GM23248 (cell line): Measurements from ENCODE around the gene SHPK. TPM values are rescaled to one million over a fixed set of nuclear protein-coding genes. Genes with fewer than 3 reads are reported as not detected.
A peak's percentile ranks its signal among the peaks of the same experiment; 100 is the strongest.

Source experiments
- DNase-seq: peaks from one replicate; pipeline ENCODE4 v3.0.0-alpha.2; 2015
- H2AFZ ChIP-seq: fragments of 200-600 bp; sonication (generic); 2 replicates; pipeline ENCODE4 v1.6.1; 2016; ENCODE audit warnings: antibody characterized with exemption
- H3F3A ChIP-seq: fragments of 200-600 bp; sonication (generic); 2 replicates; pipeline ENCODE4 v1.6.1; 2016; ENCODE audit warnings: mild to moderate bottlenecking, antibody characterized with exemption, mixed run types; ENCODE audit not compliant: insufficient read depth
- H3K27ac ChIP-seq: fragments of 200-600 bp; sonication (generic); 2 replicates; pipeline ENCODE4 v1.5.1; 2016; ENCODE audit warnings: mild to moderate bottlenecking
- H3K27me3 ChIP-seq: fragments of 200-600 bp; sonication (generic); replicated peaks from 2 replicates; pipeline ENCODE4 v1.6.1; 2016; ENCODE audit warnings: mild to moderate bottlenecking; ENCODE audit not compliant: insufficient read depth
- H3K36me3 ChIP-seq: fragments of 200-600 bp; sonication (generic); 2 replicates; pipeline ENCODE4 v1.6.1; 2016; ENCODE audit warnings: low read depth, mild to moderate bottlenecking
- H3K4me1 ChIP-seq: fragments of 200-600 bp; sonication (generic); 2 replicates; pipeline ENCODE4 v1.6.1; 2016; ENCODE audit warnings: mild to moderate bottlenecking; ENCODE audit not compliant: insufficient read depth
- H3K4me2 ChIP-seq: fragments of 200-600 bp; sonication (generic); one replicate; pipeline ENCODE4 v1.6.1; 2016; ENCODE audit warnings: mild to moderate bottlenecking; ENCODE audit not compliant: unreplicated experiment
- H3K4me3 ChIP-seq: fragments of 200-600 bp; sonication (generic); 2 replicates; pipeline ENCODE4 v1.5.1; 2016; ENCODE audit warnings: mild to moderate bottlenecking
- H3K79me2 ChIP-seq: fragments of 200-600 bp; sonication (generic); 2 replicates; pipeline ENCODE4 v1.6.1; 2016; ENCODE audit warnings: mild to moderate bottlenecking; ENCODE audit not compliant: insufficient read depth
- H3K9ac ChIP-seq: fragments of 200-600 bp; sonication (generic); 2 replicates; pipeline ENCODE4 v1.6.1; 2016; ENCODE audit warnings: mild to moderate bottlenecking
- H3K9me2 ChIP-seq: fragments of 200-600 bp; sonication (generic); 2 replicates; pipeline ENCODE4 v1.6.1; 2016; ENCODE audit warnings: mixed run types, mild to moderate bottlenecking, moderate library complexity; ENCODE audit not compliant: insufficient read depth
- H3K9me3 ChIP-seq: fragments of 200-600 bp; sonication (generic); one replicate; pipeline ENCODE4 v1.6.1; 2017; ENCODE audit warnings: low read depth
- H4K20me1 ChIP-seq: fragments of 200-600 bp; sonication (generic); 2 replicates; pipeline ENCODE4 v1.6.0; 2016; ENCODE audit not compliant: insufficient read depth
- EZH2 ChIP-seq: fragments of 200-600 bp; sonication (generic); IDR thresholded peaks from 2 replicates; pipeline ENCODE4 v1.6.1; 2018; ENCODE audit warnings: antibody characterized with exemption, mild to moderate bottlenecking; ENCODE audit not compliant: insufficient read depth, poor library complexity, severe bottlenecking
- EZH2phosphoT487 ChIP-seq: fragments of 200-600 bp; sonication (generic); IDR thresholded peaks from 2 replicates; pipeline ENCODE4 v1.6.1; 2018; ENCODE audit warnings: antibody characterized with exemption, moderate library complexity, mild to moderate bottlenecking, low read depth; ENCODE audit not compliant: insufficient read depth
- WGBS, 2 experiments: methylation state at CpG; one replicate each; pipeline ENCODE4 v1.1.6; 2015 to 2017; ENCODE audit warnings: low lambda C conversion rate in 2 of 2, low coverage in 1 of 2; ENCODE audit errors: missing lambda C conversion rate in 2 of 2; 5-methylcytosine and 5-hydroxymethylcytosine counted together
- in situ Hi-C: fragments of 300-500 bp; cut with MboI; formaldehyde crosslinking; loops from 2 replicates; pipeline ENCODE4 v1.15.0; 2020
- polyA plus RNA-seq: library from polyadenylated mRNA; unstranded; fragments of >200 nt; fragmentation: Nextera tagmentation; extraction: Ambion mirVana; gene quantifications from 2 replicates; pipeline ENCODE4 v1.2.1, GENCODE V29; 2016
- total RNA-seq: library from RNA; depleted of rRNA; stranded (reverse); fragments of >200 nt; shearing (Covaris generic); gene quantifications from 2 replicates; pipeline ENCODE4 v1.2.3, GENCODE V29; 2014

SHPK gene
- total and polyA plus RNA-seq, 2 experiments from 2014 or later, result 3.1 to 5.8 TPM

DNA sequence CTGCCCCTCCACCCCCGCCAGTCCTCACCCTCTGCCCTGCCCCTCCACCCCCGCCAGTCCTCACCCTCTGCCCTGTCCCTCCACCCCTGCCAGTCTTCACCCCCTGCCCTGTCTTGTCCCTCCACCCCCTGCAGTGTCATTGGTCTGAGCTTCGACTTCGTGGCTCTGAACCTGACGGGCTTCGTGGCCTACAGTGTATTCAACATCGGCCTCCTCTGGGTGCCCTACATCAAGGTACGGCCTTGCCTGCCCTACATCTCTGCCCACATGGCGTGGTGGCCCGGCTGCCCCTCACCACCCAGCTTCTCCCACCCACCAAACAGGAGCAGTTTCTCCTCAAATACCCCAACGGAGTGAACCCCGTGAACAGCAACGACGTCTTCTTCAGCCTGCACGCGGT lies 20.3 kb upstream of the SHPK start:
- no peaks in the 10 kb centered on the region for H3K27me3 ChIP-seq
- no peaks in the 10 kb centered on the region for H3K36me3 ChIP-seq
- no peak overlapping the region for H3K4me2 ChIP-seq
- 86 to 92% methylated on average over 9 to 16 of the region's 16 CpGs for WGBS, 2 experiments
- H3K27ac ChIP-seq, result no peak overlapping the region
- H3K9me3 ChIP-seq, result no peaks in the 10 kb centered on the region
- no peaks in the 10 kb centered on the region for H3K79me2 ChIP-seq
- in situ Hi-C loops, result no loop called here
- H3F3A ChIP-seq, result peaks cover 6% of the 10 kb centered on the region; the same call in 1 of the 2 replicates
- H2AFZ ChIP-seq, result no peak overlapping the region
- no peak overlapping the region for H3K9ac ChIP-seq
- DNase-seq, result no peak
- peaks cover 12% of the 10 kb centered on the region for H3K4me1 ChIP-seq
- no peak overlapping the region for H3K4me3 ChIP-seq
- no peaks in the 10 kb centered on the region for H4K20me1 ChIP-seq
- no peak for TF ChIP-seq EZH2phosphoT487
- TF ChIP-seq EZH2, result no peak
- no peaks in the 10 kb centered on the region for H3K9me2 ChIP-seq

DNA sequence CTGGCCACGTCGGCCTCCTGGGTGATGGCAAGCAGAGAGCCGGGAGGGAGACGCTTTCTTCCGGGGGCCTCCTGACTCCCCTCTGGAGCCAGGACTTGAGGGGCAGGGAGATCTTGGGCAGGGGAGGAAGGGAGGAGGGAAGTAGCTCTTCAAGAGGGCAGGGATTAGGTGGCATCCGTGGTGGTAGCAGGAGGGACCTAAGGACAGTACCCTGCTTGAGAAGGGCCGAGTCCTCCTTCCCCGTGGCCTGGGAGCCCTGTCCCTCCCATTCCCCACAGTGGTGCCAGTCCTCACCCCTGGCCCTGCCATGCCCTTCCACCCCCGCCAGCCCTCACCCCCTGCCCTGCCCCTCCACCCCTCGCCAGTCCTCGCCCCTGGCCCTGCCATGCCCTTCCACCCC lies 19.7 kb upstream of the SHPK start:
- Histone ChIP-seq H3K79me2 (no peaks in the 10 kb centered on the region), H3K4me1 (peaks cover 12% of the 10 kb centered on the region), H3K9ac (no peak overlapping the region), H2AFZ (no peak overlapping the region), H3K4me2 (no peak overlapping the region), H3F3A (0 out of 2 replicates have a peak, but pooled peaks cover 6% of the 10 kb centered on the region), H4K20me1 (no peaks in the 10 kb centered on the region), H3K27me3 (no peaks in the 10 kb centered on the region), H3K9me2 (no peaks in the 10 kb centered on the region), H3K4me3 (no peak overlapping the region), H3K9me3 (no peaks in the 10 kb centered on the region), H3K27ac (no peak overlapping the region), H3K36me3 (no peaks in the 10 kb centered on the region)
- in situ Hi-C loops, result no loop called here
- WGBS, 2 experiments, result 88 to 97% methylated on average over 5 to 11 of the region's 11 CpGs
- no peak for TF ChIP-seq EZH2
- TF ChIP-seq EZH2phosphoT487, result no peak
- DNase-seq, result no peak

DNA sequence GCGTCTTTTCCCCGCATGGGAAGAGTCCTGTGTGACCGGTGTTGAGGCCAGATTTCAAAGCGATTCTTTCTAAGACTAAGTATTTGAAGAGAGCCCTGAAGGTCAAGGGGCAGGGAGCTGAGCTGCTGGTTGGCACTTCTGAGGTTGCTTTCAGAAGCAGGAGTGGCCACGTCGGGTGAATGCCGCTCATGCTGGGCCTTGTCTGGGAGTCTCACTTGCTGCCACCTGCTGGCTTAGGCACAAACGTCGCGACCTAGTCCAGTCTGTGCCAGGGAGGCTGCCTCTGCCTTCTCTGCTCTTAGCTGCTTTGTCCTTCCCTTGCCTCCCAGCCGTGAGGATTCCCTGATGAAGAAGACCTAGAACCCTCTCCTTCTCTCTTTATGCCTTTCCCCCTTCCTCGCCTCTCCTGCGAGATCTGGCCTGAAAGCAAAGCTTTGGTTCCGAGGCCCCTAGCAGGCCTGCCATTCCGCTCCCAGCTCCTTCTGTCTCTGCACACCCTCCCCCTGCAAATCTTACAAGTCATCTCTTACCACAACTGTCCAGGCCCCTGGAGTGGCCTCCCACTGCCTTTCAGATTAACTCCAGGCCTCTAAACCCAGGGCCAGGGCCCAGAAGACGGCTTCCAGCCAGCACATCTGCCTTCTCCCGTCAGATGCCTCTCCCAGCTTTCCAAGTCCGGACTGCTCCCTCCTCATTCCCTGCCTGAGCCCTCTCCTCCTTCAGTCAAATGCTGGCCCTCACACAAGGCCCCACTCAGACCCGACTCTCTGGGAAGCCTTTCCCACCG lies 11.9 kb upstream of the SHPK start:
- TF ChIP-seq EZH2phosphoT487 (no peak), EZH2 (no peak)
- Histone ChIP-seq H2AFZ (no peak overlapping the region), H3K27ac (no peak overlapping the region), H3K4me3 (no peak overlapping the region), H3K4me1 (no peaks in the 10 kb centered on the region), H3K4me2 (no peak overlapping the region), H3K27me3 (no peaks in the 10 kb centered on the region), H3K9me2 (no peaks in the 10 kb centered on the region), H3K9me3 (no peaks in the 10 kb centered on the region), H4K20me1 (no peaks in the 10 kb centered on the region), H3K9ac (no peak overlapping the region), H3K36me3 (no peaks in the 10 kb centered on the region), H3F3A (no peaks in the 10 kb centered on the region), H3K79me2 (no peaks in the 10 kb centered on the region)
- WGBS, 2 experiments, result 54 to 65% methylated on average over 20 of the region's 20 CpGs
- DNase-seq, result peak; percentile 76
- in situ Hi-C loops, result loop anchor here (25.0 kb wide), 1 partner anchor 611 kb away; no protein-coding TSS in a partner anchor

DNA sequence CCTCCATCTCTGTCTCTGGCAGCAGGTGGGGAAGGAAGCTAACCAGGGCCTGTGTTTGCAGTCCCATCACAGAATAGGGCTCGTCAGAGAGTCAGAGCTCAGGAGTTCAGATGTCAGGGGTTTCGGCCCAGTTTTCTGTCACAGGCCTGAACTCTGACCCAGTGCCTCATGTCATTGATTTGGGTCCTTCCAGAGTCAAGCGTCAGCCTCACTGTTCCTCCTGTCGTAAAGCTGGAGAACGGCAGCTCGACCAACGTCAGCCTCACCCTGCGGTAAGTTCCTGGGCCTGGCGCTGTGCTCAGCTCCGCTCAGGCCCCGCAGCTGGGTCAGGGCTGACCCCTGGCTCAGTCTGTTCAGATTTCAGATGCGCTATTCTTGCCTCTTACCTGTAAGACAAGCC lies 11.2 kb upstream of the SHPK start:
- TF ChIP-seq EZH2, result no peak
- no peak for TF ChIP-seq EZH2phosphoT487
- H2AFZ ChIP-seq, result no peak overlapping the region
- no peaks in the 10 kb centered on the region for H3K9me3 ChIP-seq
- in situ Hi-C loops, result loop anchor here (25.0 kb wide), 1 partner anchor 610 kb away; no protein-coding TSS in a partner anchor
- DNase-seq, result no peak
- H3K4me3 ChIP-seq, result no peak overlapping the region
- no peak overlapping the region for H3K27ac ChIP-seq
- no peaks in the 10 kb centered on the region for H3K27me3 ChIP-seq
- no peaks in the 10 kb centered on the region for H3K9me2 ChIP-seq
- H3K4me2 ChIP-seq, result no peak overlapping the region
- H3K4me1 ChIP-seq, result no peaks in the 10 kb centered on the region
- H3K79me2 ChIP-seq, result no peaks in the 10 kb centered on the region
- H3K36me3 ChIP-seq, result no peaks in the 10 kb centered on the region
- H4K20me1 ChIP-seq, result no peaks in the 10 kb centered on the region
- WGBS, 2 experiments, result 86 to 88% methylated on average over 12 of the region's 12 CpGs
- H3F3A ChIP-seq, result no peaks in the 10 kb centered on the region
- no peak overlapping the region for H3K9ac ChIP-seq
